ENCODE measurements around the gene SULT1C4.

GRCh38 chr2:108365656-108366055, 12.1 kb upstream of the SULT1C4 start:
- TF ChIP-seq CTCF (IDR thresholded peaks at IDR 0.05): no peak
- no peak for TF ChIP-seq POLR2A (IDR thresholded peaks at IDR 0.05)
